ENCODE results near the gene POU6F2. TPM values are rescaled to one million over a fixed set of nuclear protein-coding genes. Genes with fewer than 3 reads are reported as not detected.
"Not testable (repeated sequence)": the region's sequence is repeated elsewhere in the genome, so short reads cannot be mapped to it uniquely, and the experiment has no call there.

The POU6F2 gene
- total RNA-seq, 1 donor from 2014 or later = 0.16 TPM

DNA sequence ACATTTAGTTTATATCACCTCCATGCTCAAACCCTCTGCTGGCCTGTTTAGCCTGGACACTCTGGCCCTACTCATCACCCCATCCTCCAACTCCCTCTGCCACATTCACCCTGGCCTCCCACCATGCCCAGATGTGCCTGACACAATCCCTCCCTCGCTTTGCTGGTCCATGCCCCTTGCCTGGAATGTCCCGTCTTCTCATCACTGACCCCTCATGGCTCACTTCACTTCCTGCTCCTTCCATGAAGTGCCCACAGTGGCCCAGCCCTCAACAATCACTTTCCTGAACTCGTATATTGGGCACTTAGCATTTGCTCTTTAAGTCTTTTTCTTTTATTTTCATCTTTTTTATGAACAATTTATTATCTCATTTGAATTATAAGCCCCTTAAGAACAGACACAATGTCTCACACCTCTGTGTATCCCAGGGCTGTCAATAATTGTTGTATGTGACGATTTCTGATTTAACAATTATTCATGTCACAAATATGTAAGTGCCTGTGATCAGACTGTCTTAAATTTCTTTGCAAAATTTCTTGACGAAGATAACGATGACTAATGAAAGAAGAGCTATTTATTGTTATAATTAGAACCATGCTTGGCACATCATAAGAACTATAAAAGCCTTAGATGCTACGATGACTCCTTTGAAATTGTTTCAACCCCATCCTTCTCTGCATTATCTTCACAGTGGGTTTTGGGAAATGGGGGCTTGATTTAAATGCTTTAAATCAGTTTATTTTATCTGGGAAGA, 378.6 kb downstream of the POU6F2 start:
- DNase-seq = no peak
- Mint-ChIP-seq H3K4me3 (no peak overlapping the region), H3K36me3 (ENCODE audit: low read depth) (no peaks in the 10 kb centered on the region), H3K27ac (no peak overlapping the region), H3K4me1 (peaks cover 3% of the 10 kb centered on the region), H3K27me3 (peaks cover 4% of the 10 kb centered on the region), H3K9me3 (no peaks in the 10 kb centered on the region)
- intact Hi-C loops (cut with micrococcal nuclease) = no loop called here

DNA sequence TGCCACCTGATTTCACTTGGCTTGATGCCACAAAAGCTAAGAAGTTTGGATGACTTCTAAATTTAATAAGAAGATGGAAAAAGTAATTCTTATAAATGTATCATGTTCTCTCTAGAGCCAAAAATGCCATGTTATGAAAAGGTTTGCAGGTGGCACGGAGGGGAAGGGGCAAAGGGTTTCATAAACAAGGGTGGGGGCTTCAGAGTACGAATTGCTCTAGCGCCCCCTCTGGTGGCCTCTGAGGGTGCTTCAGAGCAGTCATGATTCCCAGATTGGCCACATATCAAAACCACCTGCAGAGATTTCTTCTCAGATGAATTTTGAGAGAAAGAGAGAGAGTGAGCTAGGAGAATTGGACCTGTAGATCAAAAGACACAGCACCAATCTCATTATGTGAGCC, 379.9 kb downstream of the POU6F2 start:
- H3K27ac Mint-ChIP-seq = no peak overlapping the region
- H3K4me3 Mint-ChIP-seq = no peak overlapping the region
- H3K36me3 Mint-ChIP-seq (ENCODE audit: low read depth) = no peaks in the 10 kb centered on the region
- H3K4me1 Mint-ChIP-seq = peaks cover 3% of the 10 kb centered on the region
- no peak for DNase-seq
- H3K9me3 Mint-ChIP-seq = no peaks in the 10 kb centered on the region
- H3K27me3 Mint-ChIP-seq = peaks cover 4% of the 10 kb centered on the region
- intact Hi-C loops (cut with micrococcal nuclease) = no loop called here

GRCh38 chr7:39360038-39360437, 382.3 kb downstream of the POU6F2 start:
- H3K4me1 Mint-ChIP-seq = peaks cover 3% of the 10 kb centered on the region
- DNase-seq = no peak
- no peak overlapping the region for H3K27ac Mint-ChIP-seq
- no peaks in the 10 kb centered on the region for H3K36me3 Mint-ChIP-seq (ENCODE audit: low read depth)
- no peak overlapping the region for H3K4me3 Mint-ChIP-seq
- peaks cover 5% of the 10 kb centered on the region for H3K27me3 Mint-ChIP-seq
- intact Hi-C loops (cut with micrococcal nuclease) = no loop called here
- H3K9me3 Mint-ChIP-seq = no peaks in the 10 kb centered on the region

DNA sequence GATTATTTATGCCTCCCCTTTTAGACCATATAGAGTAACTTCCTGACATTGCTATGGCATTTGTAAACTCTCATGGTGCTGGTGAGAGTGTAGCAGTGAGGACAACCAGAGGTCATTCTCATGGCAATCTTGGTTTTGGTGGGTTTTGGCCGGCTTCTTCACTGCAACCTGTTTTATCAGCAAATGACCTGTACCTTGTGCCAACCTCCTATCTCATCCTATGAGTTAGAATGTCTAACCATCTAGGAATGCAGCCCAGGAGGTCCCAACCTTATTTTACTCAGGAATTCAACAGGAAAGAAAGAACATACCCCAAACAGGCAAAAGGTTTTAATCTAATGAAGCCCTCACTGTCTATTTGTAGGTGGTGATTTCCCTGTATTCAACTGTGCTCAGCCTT, 383.1 kb downstream of the POU6F2 start:
- Mint-ChIP-seq H3K4me3 (no peak overlapping the region), H3K27me3 (peaks cover 5% of the 10 kb centered on the region), H3K27ac (no peak overlapping the region), H3K36me3 (ENCODE audit: low read depth) (no peaks in the 10 kb centered on the region), H3K9me3 (no peaks in the 10 kb centered on the region), H3K4me1 (peaks cover 3% of the 10 kb centered on the region)
- intact Hi-C loops (cut with micrococcal nuclease) = no loop called here
- no peak for DNase-seq

DNA sequence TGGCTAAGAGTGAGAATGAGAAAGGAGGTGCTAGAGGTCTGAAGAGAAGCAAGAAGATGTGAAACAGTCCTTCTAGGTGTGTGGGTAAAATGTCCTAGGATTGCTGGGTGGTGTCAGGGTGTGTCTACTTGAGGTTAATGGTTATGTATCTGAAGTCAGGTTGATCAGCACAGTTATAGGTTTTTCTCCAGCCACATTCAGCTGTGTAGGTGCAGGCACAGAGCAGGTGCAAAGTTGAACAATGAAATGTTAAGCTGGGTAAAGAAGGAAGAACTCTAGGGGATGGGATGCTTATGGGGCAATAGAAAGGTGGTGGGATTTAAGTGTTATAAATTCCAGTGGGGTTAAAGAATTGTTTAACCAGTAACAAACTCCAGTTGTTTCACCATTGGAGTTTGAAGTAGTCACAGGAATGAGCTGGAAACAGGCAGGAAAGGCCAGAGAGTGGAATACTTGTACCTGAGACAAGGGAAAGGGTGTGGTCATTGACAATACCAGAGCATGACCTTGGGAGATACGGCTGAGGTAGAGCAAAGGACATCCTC, 388.1 kb downstream of the POU6F2 start:
- no peak for DNase-seq
- H3K4me3 Mint-ChIP-seq = no peak overlapping the region
- intact Hi-C loops (cut with micrococcal nuclease) = no loop called here
- H3K36me3 Mint-ChIP-seq (ENCODE audit: low read depth) = no peaks in the 10 kb centered on the region
- H3K4me1 Mint-ChIP-seq = no peaks in the 10 kb centered on the region
- H3K27ac Mint-ChIP-seq = no peak overlapping the region
- peaks cover 7% of the 10 kb centered on the region for H3K27me3 Mint-ChIP-seq
- H3K9me3 Mint-ChIP-seq = peaks cover 3% of the 10 kb centered on the region

DNA sequence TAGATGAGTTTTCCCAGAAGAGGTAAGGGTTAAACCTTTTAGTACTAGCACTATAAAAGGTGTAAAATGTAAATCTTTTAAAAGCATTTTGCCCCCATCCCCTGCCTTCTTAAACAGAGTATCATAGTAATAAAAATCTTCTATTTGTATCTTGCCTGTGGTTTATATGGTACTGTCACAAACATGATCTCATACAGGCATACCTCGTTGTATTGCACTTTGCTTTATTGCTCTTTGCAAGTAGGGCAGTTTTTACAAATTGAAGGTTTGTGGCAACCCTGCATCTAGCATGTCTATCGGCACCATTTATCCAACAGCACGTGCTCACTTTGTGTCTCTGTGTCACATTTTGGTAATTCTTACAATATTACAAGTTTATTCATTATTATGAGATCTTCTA, 389.7 kb downstream of the POU6F2 start:
- no peak overlapping the region for H3K27ac Mint-ChIP-seq
- peaks cover 7% of the 10 kb centered on the region for H3K27me3 Mint-ChIP-seq
- no peak for DNase-seq
- H3K36me3 Mint-ChIP-seq (ENCODE audit: low read depth) = no peaks in the 10 kb centered on the region
- H3K9me3 Mint-ChIP-seq = peaks cover 4% of the 10 kb centered on the region
- intact Hi-C loops (cut with micrococcal nuclease) = no loop called here
- H3K4me3 Mint-ChIP-seq = no peak overlapping the region
- H3K4me1 Mint-ChIP-seq = no peaks in the 10 kb centered on the region

- Mint-ChIP-seq H3K36me3 (ENCODE audit: low read depth) (no peaks in the 10 kb centered on the region), H3K27ac (no peak overlapping the region), H3K9me3 (peaks cover 4% of the 10 kb centered on the region), H3K27me3 (peaks cover 6% of the 10 kb centered on the region), H3K4me3 (no peak overlapping the region), H3K4me1 (no peaks in the 10 kb centered on the region)
- intact Hi-C loops (cut with micrococcal nuclease) = no loop called here
- DNase-seq = no peak
Observed at GRCh38 chr7:39367943-39368342, 390.2 kb downstream of the POU6F2 start.

GRCh38 chr7:39372383-39372782, 394.7 kb downstream of the POU6F2 start:
- no peaks in the 10 kb centered on the region for H3K4me1 Mint-ChIP-seq
- no peaks in the 10 kb centered on the region for H3K27me3 Mint-ChIP-seq
- H3K4me3 Mint-ChIP-seq = no peak overlapping the region
- DNase-seq = no peak
- H3K27ac Mint-ChIP-seq = no peak overlapping the region
- intact Hi-C loops (cut with micrococcal nuclease) = no loop called here
- H3K36me3 Mint-ChIP-seq (ENCODE audit: low read depth) = no peaks in the 10 kb centered on the region
- peaks cover 4% of the 10 kb centered on the region for H3K9me3 Mint-ChIP-seq

- Mint-ChIP-seq H3K9me3 (peaks cover 4% of the 10 kb centered on the region), H3K27ac (no peak overlapping the region), H3K4me1 (no peaks in the 10 kb centered on the region), H3K27me3 (no peaks in the 10 kb centered on the region), H3K4me3 (no peak overlapping the region), H3K36me3 (ENCODE audit: low read depth) (no peaks in the 10 kb centered on the region)
- intact Hi-C loops (cut with micrococcal nuclease) = no loop called here
- DNase-seq = no peak
Observed at GRCh38 chr7:39374436-39375040, 396.8 kb downstream of the POU6F2 start.

DNA sequence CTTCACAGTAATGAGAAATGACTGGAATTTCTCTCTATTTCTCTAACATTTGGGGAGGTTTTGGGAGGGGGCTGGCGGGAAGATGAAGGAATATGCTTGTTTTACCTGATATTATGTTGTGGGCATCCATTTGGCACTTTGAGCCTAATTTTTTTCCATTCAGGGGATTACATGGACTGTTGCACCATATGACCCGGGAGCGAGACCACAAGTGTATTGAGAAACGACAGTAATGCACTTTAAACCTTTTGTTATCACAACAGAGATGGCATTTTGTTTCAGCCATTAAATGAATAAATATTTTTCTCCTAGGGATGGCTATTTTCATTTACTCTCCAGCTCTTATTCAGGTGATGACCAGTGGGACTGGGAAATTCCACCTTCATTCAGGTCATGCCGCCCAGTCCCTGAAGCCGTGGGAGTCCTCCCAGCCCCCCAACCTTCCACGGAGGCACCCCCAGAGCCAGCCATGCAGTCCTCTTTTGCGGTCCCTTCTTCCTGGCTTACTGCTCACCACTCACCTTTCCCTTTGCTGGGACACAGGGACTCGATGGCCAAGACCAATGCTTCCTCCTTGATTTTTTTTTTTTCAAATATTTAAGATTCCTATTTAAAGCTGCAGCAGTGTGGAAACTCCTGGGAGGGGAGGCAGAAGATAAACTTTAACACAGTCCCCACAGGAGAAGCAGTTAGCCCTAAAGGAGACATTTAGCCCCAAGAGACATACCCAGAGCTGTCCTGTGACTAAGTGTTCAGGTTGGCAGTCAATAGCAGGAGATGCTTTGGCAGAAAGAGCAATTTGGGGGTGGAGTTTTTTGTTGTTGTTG, 397.6 kb downstream of the POU6F2 start:
- Mint-ChIP-seq H3K9me3 (peaks cover 4% of the 10 kb centered on the region), H3K4me1 (no peaks in the 10 kb centered on the region), H3K27me3 (no peaks in the 10 kb centered on the region), H3K4me3 (no peak overlapping the region), H3K36me3 (ENCODE audit: low read depth) (no peaks in the 10 kb centered on the region), H3K27ac (no peak overlapping the region)
- intact Hi-C loops (cut with micrococcal nuclease) = no loop called here
- DNase-seq = no peak

DNA sequence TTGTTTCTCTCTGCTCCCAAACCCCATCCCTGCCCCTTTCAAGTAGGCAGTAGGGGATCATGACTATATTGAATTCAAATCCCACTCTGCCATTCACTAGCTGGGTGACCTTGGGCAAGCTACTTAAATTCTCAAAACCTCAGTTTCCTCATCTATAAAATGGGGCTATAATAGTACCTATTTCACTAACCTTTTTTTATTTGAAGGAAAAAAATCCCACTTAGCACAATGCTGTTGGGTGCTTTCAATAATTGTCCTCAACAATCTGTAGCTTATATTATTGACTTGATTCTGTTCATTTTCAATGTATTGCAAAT, 398.1 kb downstream of the POU6F2 start:
- H3K27ac Mint-ChIP-seq = no peak overlapping the region
- intact Hi-C loops (cut with micrococcal nuclease) = no loop called here
- DNase-seq = no peak
- H3K4me1 Mint-ChIP-seq = no peaks in the 10 kb centered on the region
- peaks cover under 1% of the 10 kb centered on the region for H3K9me3 Mint-ChIP-seq
- H3K36me3 Mint-ChIP-seq (ENCODE audit: low read depth) = no peaks in the 10 kb centered on the region
- H3K27me3 Mint-ChIP-seq = no peaks in the 10 kb centered on the region
- H3K4me3 Mint-ChIP-seq = no peak overlapping the region

DNA sequence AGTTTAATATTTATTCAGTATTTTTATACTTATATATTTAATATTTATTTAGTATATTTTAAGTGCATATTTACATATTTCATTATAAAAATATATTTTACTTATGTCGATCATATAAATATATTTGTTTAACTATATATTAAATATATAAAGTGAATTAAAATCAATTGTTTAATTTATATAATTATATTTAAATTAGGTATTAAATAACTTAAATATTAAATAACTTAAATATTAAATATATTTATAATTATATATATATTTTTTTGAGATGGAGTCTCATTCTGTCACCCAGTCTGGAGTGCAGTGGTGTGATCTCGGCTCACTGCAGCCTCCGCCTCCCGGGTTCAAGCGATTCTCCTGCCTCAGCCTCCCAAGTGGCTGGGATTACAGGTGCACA, 399.2 kb downstream of the POU6F2 start:
- H3K27ac Mint-ChIP-seq; intact Hi-C loops (cut with micrococcal nuclease); H3K4me3 Mint-ChIP-seq; H3K27me3 Mint-ChIP-seq; H3K36me3 Mint-ChIP-seq (ENCODE audit: low read depth); H3K9me3 Mint-ChIP-seq; DNase-seq; H3K4me1 Mint-ChIP-seq: not testable (repeated sequence)

GRCh38 chr7:39379416-39379815, 401.7 kb downstream of the POU6F2 start:
- H3K4me3 Mint-ChIP-seq = no peak overlapping the region
- H3K27me3 Mint-ChIP-seq = peaks cover 5% of the 10 kb centered on the region

DNA sequence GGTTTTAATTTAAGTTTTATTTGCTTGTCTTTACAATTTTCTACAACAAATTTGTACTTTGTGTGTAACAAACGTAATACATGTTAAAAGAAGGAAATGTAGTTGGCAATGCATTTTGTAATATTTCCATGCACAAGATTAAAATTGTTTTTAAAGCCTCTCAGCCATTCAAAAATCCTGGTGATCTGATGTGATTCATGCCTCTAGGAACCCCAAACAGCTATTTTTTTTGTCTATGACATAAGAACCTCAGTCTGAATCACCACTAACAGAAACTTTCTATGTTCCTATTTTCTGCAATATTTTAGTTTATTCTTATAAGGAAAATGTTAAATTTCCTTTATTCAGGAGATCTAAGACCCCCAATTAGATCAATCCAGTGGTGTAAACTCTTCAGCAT, 405.4 kb downstream of the POU6F2 start:
- no peak for DNase-seq
- H3K36me3 Mint-ChIP-seq (ENCODE audit: low read depth) = no peaks in the 10 kb centered on the region
- H3K9me3 Mint-ChIP-seq = no peaks in the 10 kb centered on the region
- H3K27ac Mint-ChIP-seq = no peak overlapping the region
- no peak overlapping the region for H3K4me3 Mint-ChIP-seq
- no peaks in the 10 kb centered on the region for H3K4me1 Mint-ChIP-seq
- peaks cover 7% of the 10 kb centered on the region for H3K27me3 Mint-ChIP-seq
- intact Hi-C loops (cut with micrococcal nuclease) = no loop called here

More at GRCh38 chr7:39379416-39379815, 401.7 kb downstream of the POU6F2 start:
- Mint-ChIP-seq H3K36me3 (ENCODE audit: low read depth) (no peaks in the 10 kb centered on the region), H3K9me3 (no peaks in the 10 kb centered on the region), H3K4me1 (no peaks in the 10 kb centered on the region), H3K27ac (no peak overlapping the region)
- DNase-seq = no peak
- intact Hi-C loops (cut with micrococcal nuclease) = no loop called here
